ENCODE results near the gene CSTB.

CSTB gene

GRCh38 chr21:43785134-43785533 lies 9.0 kb upstream of the CSTB start:
- no peak for DNase-seq (ENCODE audit: extremely low read depth, low read depth)

GRCh38 chr21:43783098-43783700 lies 7.1 kb upstream of the CSTB start:
- no peak for DNase-seq (ENCODE audit: extremely low read depth, low read depth)
- no peak for TF ChIP-seq CTCF (IDR thresholded peaks at IDR 0.05; ENCODE audit: low read depth, low read length)

More at GRCh38 chr21:43785134-43785533, 9.0 kb upstream of the CSTB start:
- no peak for TF ChIP-seq CTCF (IDR thresholded peaks at IDR 0.05; ENCODE audit: low read depth, low read length)

- no peak for DNase-seq (ENCODE audit: extremely low read depth, low read depth)
- no peak for TF ChIP-seq CTCF (IDR thresholded peaks at IDR 0.05; ENCODE audit: low read depth, low read length)
These were observed 6.5 kb upstream of the CSTB start for GRCh38 chr21:43782431-43783097.

- no peak for DNase-seq (ENCODE audit: extremely low read depth, low read depth)
- TF ChIP-seq CTCF (IDR thresholded peaks at IDR 0.05; ENCODE audit: low read depth, low read length): no peak
These were observed 5.7 kb upstream of the CSTB start for GRCh38 chr21:43781846-43782245.

- TF ChIP-seq CTCF (IDR thresholded peaks at IDR 0.05; ENCODE audit: low read depth, low read length): no peak
- no peak for DNase-seq (ENCODE audit: extremely low read depth, low read depth)
These were observed 3.6 kb upstream of the CSTB start for GRCh38 chr21:43779660-43780059.

DNA sequence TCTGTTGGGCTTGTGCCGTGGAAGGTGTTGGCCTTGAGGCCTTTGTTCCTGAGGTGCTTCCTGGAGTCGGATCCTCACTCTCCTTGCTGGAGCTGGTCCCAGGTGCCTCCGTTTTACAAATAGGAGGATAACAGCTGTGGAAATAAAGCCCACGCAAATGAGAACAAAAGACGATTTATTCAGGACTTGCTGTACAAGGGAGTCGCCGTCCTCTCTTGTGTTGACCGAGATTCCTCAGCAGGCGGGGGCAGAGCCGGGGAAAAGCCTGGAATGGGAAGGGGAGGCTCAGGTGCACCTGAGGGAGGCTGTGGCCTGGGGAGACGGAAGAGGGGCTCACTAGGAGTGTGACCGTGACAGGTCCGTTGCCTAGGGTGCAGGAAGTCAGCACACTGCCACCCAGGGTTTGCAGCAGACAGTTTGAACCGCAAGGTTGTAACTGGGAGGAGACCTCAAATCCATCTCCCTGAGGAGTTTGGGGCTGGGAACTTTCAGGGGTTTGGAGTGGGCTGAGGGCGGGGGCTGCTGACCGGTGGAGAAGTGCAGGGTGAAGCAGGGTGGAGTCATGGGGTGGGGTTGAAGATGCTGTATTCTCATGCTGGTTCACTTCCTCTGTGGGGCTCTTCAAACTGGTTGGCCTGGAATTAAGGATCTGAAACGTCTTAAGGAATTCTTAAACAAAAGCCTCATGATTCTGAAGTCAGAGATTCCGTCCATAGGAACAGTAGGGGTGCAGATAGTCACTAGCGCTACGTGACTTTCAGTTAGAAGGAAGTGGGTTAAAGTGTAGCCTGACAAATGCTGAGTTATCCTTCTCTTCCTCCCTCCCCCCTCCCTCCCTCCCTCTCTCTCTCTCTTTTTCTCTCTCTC lies 2.6 kb upstream of the CSTB start:
- no peak for TF ChIP-seq CTCF (IDR thresholded peaks at IDR 0.05; ENCODE audit: low read depth, low read length)
- no peak for DNase-seq (ENCODE audit: extremely low read depth, low read depth)

GRCh38 chr21:43777953-43778352 lies 1.8 kb upstream of the CSTB start:
- no peak for TF ChIP-seq CTCF (IDR thresholded peaks at IDR 0.05; ENCODE audit: low read depth, low read length)
- no peak for DNase-seq (ENCODE audit: extremely low read depth, low read depth)
